ENCODE results near the gene RAB30.

Gene RAB30

DNA sequence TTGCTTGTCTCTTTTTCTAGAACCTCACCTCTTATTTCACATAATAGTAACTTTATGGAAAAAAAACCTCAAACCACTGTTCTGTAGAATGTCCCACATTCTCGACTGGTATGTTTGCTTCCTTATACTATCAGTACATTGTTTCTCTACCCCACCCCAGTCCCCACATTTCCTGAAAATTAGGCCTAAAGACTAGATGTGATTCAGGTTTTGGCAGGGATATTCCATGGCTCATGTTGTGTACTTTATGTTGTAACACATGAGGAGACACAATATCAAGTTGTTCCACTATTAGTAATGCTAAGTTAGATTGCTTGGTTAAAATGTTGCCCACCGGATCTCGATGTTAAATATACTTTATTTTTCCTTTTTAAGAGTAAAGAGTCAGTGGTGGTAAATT lies 135.4 kb downstream of the RAB30 start:
- DNase-seq (ENCODE audit: low spot score in 2 of 2): no peak
- peaks cover 1% of the 10 kb centered on the region for H3K9me3 Mint-ChIP-seq
- H3K36me3 Mint-ChIP-seq: peaks cover 1% of the 10 kb centered on the region
- peaks cover 3% of the 10 kb centered on the region for H3K4me1 Mint-ChIP-seq
- H3K4me3 Mint-ChIP-seq: no peak overlapping the region
- H3K27me3 Mint-ChIP-seq: no peaks in the 10 kb centered on the region
- no peak overlapping the region for H3K27ac Mint-ChIP-seq
- ATAC-seq (ENCODE audit: low read depth): no peak

- Mint-ChIP-seq H3K27ac (no peak overlapping the region), H3K4me1 (peaks cover 9% of the 10 kb centered on the region), H3K27me3 (no peaks in the 10 kb centered on the region), H3K9me3 (no peaks in the 10 kb centered on the region), H3K36me3 (no peaks in the 10 kb centered on the region), H3K4me3 (no peak overlapping the region)
- DNase-seq (ENCODE audit: low spot score in 2 of 2) (no peak), ATAC-seq (ENCODE audit: low read depth) (no peak)
Observed at GRCh38 chr11:82932564-82932963, 139.1 kb downstream of the RAB30 start.

DNA sequence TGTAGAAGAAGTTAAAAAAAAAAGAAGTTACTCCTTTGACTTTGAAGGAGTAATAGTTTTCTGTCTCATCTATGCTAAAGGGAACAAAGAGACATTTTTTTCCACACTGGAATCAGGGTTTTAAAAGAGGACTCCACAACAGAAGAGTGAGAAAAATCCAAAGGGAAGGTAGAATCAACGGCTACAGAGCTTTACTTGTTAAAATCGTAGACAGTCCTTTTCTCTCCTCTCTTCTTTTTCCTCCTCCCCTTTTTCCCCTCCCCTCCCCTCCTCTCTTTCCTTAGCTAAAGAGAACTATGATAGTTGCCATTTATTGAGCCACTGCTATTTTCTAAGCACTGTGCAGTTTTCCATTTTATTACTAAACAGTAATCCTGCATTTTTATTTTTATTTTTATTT lies 141.0 kb downstream of the RAB30 start:
- Mint-ChIP-seq H3K9me3 (no peaks in the 10 kb centered on the region), H3K27ac (peak overlapping the region; percentile 67), H3K4me1 (peaks cover 12% of the 10 kb centered on the region), H3K27me3 (no peaks in the 10 kb centered on the region), H3K36me3 (no peaks in the 10 kb centered on the region), H3K4me3 (no peak overlapping the region)
- DNase-seq (ENCODE audit: low spot score in 2 of 2) (no peak), ATAC-seq (ENCODE audit: low read depth) (no peak)

DNA sequence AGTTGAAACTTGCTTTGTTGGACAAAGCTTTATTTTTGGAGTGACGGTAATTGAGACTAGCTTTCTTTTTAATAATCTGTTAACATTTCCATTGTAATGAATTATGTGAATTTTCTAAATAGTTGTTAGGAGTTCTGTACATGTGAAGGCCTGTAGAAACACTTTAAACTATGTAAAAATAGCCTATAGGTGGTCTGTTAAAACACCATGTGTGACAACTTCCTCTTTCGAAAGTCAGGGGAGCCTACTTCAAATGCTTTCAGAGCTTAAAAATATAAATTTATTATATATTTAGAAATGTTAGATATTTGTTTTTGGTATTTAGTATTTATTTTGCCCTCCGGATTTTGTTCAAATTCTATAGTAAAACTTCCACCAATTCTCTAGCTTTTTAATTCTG lies 141.5 kb downstream of the RAB30 start:
- no peaks in the 10 kb centered on the region for H3K27me3 Mint-ChIP-seq
- H3K9me3 Mint-ChIP-seq: no peaks in the 10 kb centered on the region
- peaks cover 12% of the 10 kb centered on the region for H3K4me1 Mint-ChIP-seq
- DNase-seq (ENCODE audit: low spot score in 2 of 2) (no peak), ATAC-seq (ENCODE audit: low read depth) (peak; percentile 72)
- no peak overlapping the region for H3K4me3 Mint-ChIP-seq
- no peaks in the 10 kb centered on the region for H3K36me3 Mint-ChIP-seq
- H3K27ac Mint-ChIP-seq: peak overlapping the region; percentile 67

GRCh38 chr11:82929121-82929520 lies 142.6 kb downstream of the RAB30 start:
- Mint-ChIP-seq H3K36me3 (no peaks in the 10 kb centered on the region), H3K9me3 (no peaks in the 10 kb centered on the region), H3K4me3 (no peak overlapping the region), H3K4me1 (peaks cover 12% of the 10 kb centered on the region), H3K27me3 (no peaks in the 10 kb centered on the region), H3K27ac (peak overlapping the region; percentile 67)
- ATAC-seq (ENCODE audit: low read depth) (no peak), DNase-seq (ENCODE audit: low spot score in 2 of 2) (no peak)

- ATAC-seq (ENCODE audit: low read depth) (peak; percentile 87), DNase-seq (ENCODE audit: low spot score in 2 of 2) (peak in 1 of 2 donors; percentile 59)
- H3K4me3 Mint-ChIP-seq: no peak overlapping the region
- peaks cover 17% of the 10 kb centered on the region for H3K4me1 Mint-ChIP-seq
- no peaks in the 10 kb centered on the region for H3K27me3 Mint-ChIP-seq
- no peaks in the 10 kb centered on the region for H3K36me3 Mint-ChIP-seq
- no peaks in the 10 kb centered on the region for H3K9me3 Mint-ChIP-seq
- no peak overlapping the region for H3K27ac Mint-ChIP-seq
Observed at GRCh38 chr11:82927264-82927880, 144.3 kb downstream of the RAB30 start.

- ATAC-seq (ENCODE audit: low read depth) (no peak), DNase-seq (ENCODE audit: low spot score in 2 of 2) (no peak)
- H3K4me1 Mint-ChIP-seq: peaks cover 31% of the 10 kb centered on the region
- no peak overlapping the region for H3K27ac Mint-ChIP-seq
- H3K9me3 Mint-ChIP-seq: peaks cover 2% of the 10 kb centered on the region
- no peaks in the 10 kb centered on the region for H3K27me3 Mint-ChIP-seq
- no peak overlapping the region for H3K4me3 Mint-ChIP-seq
- peaks cover 4% of the 10 kb centered on the region for H3K36me3 Mint-ChIP-seq
Observed at GRCh38 chr11:82924522-82925224, 147.0 kb downstream of the RAB30 start.

Measured in memory B cell (primary cell).